ENCODE results near the gene DHRS9.
"Not testable (repeated sequence)": the region's sequence is repeated elsewhere in the genome, so short reads cannot be mapped to it uniquely, and the experiment has no call there.

DNA sequence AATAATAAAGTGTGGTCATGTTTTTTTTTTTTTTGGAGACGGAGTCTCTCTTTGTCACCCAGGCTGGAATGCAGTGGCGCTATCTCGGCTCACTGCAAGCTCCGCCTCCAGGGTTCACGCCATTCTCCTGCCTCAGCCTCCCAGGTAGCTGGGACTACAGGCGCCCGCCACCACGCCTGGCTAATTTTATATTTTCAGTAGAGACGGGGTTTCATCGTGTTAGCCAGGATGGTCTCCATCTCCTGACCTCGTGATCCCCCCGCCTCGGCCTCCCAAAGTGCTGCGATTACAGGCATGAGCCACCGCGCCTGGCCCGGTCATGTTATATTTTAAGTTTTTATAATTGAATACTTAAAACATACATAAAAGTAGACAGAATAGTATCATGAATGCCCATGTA lies 5.2 kb upstream of the DHRS9 start:
- TF ChIP-seq, protein P1, sequence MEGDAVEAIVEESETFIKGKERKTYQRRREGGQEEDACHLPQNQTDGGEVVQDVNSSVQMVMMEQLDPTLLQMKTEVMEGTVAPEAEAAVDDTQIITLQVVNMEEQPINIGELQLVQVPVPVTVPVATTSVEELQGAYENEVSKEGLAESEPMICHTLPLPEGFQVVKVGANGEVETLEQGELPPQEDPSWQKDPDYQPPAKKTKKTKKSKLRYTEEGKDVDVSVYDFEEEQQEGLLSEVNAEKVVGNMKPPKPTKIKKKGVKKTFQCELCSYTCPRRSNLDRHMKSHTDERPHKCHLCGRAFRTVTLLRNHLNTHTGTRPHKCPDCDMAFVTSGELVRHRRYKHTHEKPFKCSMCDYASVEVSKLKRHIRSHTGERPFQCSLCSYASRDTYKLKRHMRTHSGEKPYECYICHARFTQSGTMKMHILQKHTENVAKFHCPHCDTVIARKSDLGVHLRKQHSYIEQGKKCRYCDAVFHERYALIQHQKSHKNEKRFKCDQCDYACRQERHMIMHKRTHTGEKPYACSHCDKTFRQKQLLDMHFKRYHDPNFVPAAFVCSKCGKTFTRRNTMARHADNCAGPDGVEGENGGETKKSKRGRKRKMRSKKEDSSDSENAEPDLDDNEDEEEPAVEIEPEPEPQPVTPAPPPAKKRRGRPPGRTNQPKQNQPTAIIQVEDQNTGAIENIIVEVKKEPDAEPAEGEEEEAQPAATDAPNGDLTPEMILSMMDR (conservative IDR thresholded peaks at IDR 0.05; ENCODE audit: low read length): not testable (repeated sequence)
- not testable (repeated sequence) for TF ChIP-seq EZH2phosphoT487 (IDR thresholded peaks at IDR 0.05; ENCODE audit: borderline replicate concordance)
